Hematopoietic multipotent progenitor cell treated with erythropoietin and hydrocortisone succinate and interleukin-3 and kit ligand, for 6 days (in vitro differentiated cells): ENCODE measurements around the gene GPR25.

Source experiments
- DNase-seq: peaks from one replicate; pipeline ENCODE4 v3.0.0-alpha.2; 2015

The GPR25 gene

GRCh38 chr1:200916681-200917080, 43.9 kb downstream of the GPR25 start:
- no peak for DNase-seq

- DNase-seq, result peak; percentile 13
Measured at GRCh38 chr1:200917291-200917817, 44.6 kb downstream of the GPR25 start.

GRCh38 chr1:200918006-200918405, 45.2 kb downstream of the GPR25 start:
- no peak for DNase-seq

- no peak for DNase-seq
Measured at GRCh38 chr1:200919386-200919785, 46.6 kb downstream of the GPR25 start.

GRCh38 chr1:200921571-200922110, 48.9 kb downstream of the GPR25 start:
- DNase-seq, result no peak

GRCh38 chr1:200922406-200922805, 49.6 kb downstream of the GPR25 start:
- no peak for DNase-seq

GRCh38 chr1:200923601-200924000, 50.8 kb downstream of the GPR25 start:
- no peak for DNase-seq
